Spinal cord (tissue), 10 donors: ENCODE data around the gene KDM5C. TPM values are rescaled to one million over a fixed set of nuclear protein-coding genes. Genes with fewer than 3 reads are reported as not detected.

Experiments
- DNase-seq, 6 donors: peaks; one replicate each; pipeline versions ENCODE4 v3.0.0 to v3.0.0-alpha.2; 2013 to 2015; ENCODE audit warnings: low spot score in 6 of 6, low read depth in 4 of 6
- H3K27ac ChIP-seq: one replicate; pipeline ENCODE4 v1.5.1; 2013; ENCODE audit warnings: low read depth, low read length, control low read depth
- H3K27me3 ChIP-seq: one replicate; pipeline ENCODE4 v1.6.1; 2013; ENCODE audit warnings: low read length; ENCODE audit not compliant: control insufficient read depth, insufficient read depth
- H3K36me3 ChIP-seq: one replicate; pipeline ENCODE4 v1.6.1; 2013; ENCODE audit warnings: low read length; ENCODE audit not compliant: control insufficient read depth, insufficient read depth
- H3K4me1 ChIP-seq: one replicate; pipeline ENCODE4 v1.6.1; 2013; ENCODE audit warnings: low read length; ENCODE audit not compliant: control insufficient read depth, insufficient read depth
- H3K4me3 ChIP-seq: one replicate; pipeline ENCODE4 v1.5.1; 2013; ENCODE audit warnings: low read depth, low read length, control low read depth
- H3K9me3 ChIP-seq: one replicate; pipeline ENCODE4 v1.6.1; 2013; ENCODE audit warnings: low read length; ENCODE audit not compliant: control insufficient read depth, insufficient read depth
- WGBS: methylation state at CpG from one replicate; pipeline ENCODE4 v1.1.5; 2013; ENCODE audit warnings: missing lambda C conversion rate; ENCODE audit not compliant: insufficient coverage; 5-methylcytosine and 5-hydroxymethylcytosine counted together
- polyA plus RNA-seq, 2 donors: library from polyadenylated mRNA; unstranded; fragments of 120-200 nt; gene quantifications; one replicate each; pipeline ENCODE4 v1.2.1, GENCODE V29; 2013; ENCODE audit not compliant: insufficient read length in 2 of 2
- total RNA-seq, 2 donors: library from RNA; depleted of rRNA in 1 of 2; stranded (reverse); fragments of 120-200 nt in 1 of 2; fragments of >200 nt in 1 of 2; gene quantifications; one replicate each; pipeline versions ENCODE4 v1.2.3 to v1.2.4, GENCODE V29; 2013 to 2014
- donor health status: healthy.

Gene KDM5C
- total and polyA plus RNA-seq, 4 donors = 60.2 to 82.4 (median 72.9) TPM

DNA sequence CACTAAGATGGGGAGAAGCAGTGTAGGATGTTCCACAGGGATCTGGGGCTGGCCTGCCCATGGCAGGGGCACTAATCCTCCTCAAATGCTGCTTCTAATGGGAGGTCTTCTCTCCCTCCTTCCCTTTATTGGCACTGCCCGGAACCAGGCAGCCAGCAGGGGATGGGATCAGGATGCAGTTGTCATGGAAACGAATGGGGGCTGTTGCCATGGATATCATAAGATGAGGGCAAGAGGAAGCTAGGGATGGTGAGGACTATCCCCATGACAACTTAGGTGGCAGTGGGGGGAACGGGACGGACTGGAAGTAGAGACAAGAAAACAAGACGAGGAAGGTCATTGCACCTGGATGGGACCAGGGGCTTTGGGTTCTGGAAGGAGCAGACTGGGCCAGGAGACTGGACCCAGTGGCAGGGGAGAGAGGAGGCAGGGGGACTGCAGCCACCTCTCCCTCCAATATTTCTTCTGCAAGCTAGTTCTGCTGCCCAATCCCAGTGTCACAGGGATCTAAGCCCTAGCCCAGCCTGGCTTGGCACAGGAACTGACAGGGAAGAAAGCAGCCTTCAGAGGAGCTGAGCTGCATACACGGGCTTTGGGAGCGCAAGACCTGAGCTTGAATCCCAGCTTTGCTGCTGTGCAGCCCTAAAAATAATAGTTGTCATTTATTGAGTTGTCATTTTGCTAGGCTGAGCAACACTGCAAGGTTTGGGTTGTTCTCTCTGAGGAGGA is 37.3 kb upstream of the KDM5C start:
- no peaks in the 10 kb centered on the region for H3K9me3 ChIP-seq
- no peaks in the 10 kb centered on the region for H3K36me3 ChIP-seq
- peak in 3 of 6 donors; percentile 25 to 82 (median 74) for DNase-seq
- H3K4me3 ChIP-seq = no peak overlapping the region
- 41% methylated on average over 5 of the region's 7 CpGs for WGBS
- no peak overlapping the region for H3K27ac ChIP-seq
- H3K27me3 ChIP-seq = peaks cover 46% of the 10 kb centered on the region
- H3K4me1 ChIP-seq = peaks cover 24% of the 10 kb centered on the region

DNA sequence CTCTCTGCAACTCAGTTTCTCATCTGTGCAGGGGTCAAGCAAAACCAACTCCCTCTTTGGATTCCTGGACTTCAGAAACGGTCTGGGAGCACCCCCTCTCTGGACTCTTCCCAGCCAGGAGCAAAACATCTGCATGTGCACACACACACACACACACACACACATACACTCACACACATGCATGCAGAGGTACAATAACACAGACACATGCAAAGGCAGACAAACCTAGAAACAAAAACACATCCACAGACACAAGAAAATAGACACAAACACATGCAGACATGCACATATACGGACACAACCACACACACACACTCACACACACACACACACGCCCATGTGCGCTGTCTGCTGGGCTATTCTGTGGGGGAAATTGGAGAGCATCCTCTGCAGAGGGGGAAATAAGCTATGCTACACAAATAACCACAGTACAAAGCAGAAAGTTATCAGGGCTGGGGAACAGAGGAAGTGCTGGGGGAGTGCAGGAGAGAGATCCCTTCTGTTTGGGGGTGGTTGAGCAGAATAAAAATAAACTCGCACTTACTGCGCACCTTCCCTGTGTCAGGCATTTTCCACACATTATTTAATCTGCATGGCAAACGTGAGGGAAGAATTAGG is 36.5 kb upstream of the KDM5C start:
- H3K4me3 ChIP-seq = no peak overlapping the region
- H3K27ac ChIP-seq = no peak overlapping the region
- 29% methylated on average over 2 of the region's 7 CpGs for WGBS
- no peaks in the 10 kb centered on the region for H3K9me3 ChIP-seq
- peaks cover 47% of the 10 kb centered on the region for H3K27me3 ChIP-seq
- DNase-seq = peak in 2 of 6 donors; percentile 16 to 36
- peaks cover 33% of the 10 kb centered on the region for H3K4me1 ChIP-seq
- H3K36me3 ChIP-seq = no peaks in the 10 kb centered on the region

DNA sequence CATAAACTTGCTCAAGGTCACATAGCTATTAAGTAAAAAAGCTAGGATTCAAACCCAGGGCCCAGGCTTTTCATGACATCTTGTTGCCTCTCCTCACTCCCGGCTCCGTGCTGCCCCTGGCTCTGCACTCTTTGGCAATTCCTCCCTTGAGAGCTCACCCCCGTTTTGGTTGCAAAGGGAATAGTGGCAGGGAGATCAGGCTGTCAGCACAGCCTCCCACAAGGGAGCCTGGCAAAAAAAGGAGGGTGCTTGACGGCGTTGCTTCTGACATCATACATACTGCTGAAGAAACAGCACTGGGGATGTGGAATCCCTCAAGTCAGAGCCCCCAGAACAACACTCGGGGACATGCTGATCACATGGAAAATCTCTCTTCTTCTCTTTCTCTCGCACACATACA is 35.8 kb upstream of the KDM5C start:
- Histone ChIP-seq H3K27me3 (peaks cover 48% of the 10 kb centered on the region), H3K36me3 (peaks cover under 1% of the 10 kb centered on the region), H3K9me3 (no peaks in the 10 kb centered on the region), H3K4me3 (no peak overlapping the region), H3K27ac (no peak overlapping the region), H3K4me1 (peaks cover 33% of the 10 kb centered on the region)
- WGBS = 52% methylated on average over 5 of the region's 7 CpGs
- no peak for DNase-seq

DNA sequence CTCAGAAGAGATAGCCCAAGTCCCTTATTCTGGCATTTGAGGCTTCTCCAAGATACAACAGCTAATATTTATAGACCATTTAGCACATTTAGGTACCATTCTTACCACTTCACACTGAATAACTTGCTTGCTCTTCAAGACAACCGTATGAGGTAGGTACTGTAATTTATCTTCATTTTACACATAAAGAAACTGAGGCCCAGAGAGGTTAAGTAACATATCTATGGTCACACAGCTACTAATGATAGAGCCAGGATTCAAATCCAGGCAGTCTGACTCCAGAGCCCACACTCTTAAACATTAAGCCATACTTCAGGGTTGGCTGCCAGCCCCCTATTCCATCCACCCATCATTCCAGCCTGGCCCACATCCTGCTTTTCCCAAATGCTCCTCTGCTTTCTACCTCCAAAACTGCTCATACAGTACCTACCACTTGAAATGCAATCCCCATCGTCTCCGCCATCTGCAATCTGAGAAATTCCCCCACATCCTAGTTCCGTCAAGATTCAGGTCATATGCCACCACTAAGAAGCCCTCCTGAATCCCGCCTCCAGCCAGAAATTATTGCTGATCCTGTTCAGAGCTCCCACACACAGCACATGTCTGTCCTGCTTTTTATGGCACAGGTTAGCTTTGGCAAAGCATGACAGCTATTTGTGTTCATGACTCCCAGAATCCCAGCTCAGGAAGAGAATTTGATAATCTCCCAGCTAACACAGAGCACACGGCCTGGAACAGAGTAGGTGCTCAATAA is 32.8 kb upstream of the KDM5C start:
- H3K27me3 ChIP-seq = peaks cover 42% of the 10 kb centered on the region

DNA sequence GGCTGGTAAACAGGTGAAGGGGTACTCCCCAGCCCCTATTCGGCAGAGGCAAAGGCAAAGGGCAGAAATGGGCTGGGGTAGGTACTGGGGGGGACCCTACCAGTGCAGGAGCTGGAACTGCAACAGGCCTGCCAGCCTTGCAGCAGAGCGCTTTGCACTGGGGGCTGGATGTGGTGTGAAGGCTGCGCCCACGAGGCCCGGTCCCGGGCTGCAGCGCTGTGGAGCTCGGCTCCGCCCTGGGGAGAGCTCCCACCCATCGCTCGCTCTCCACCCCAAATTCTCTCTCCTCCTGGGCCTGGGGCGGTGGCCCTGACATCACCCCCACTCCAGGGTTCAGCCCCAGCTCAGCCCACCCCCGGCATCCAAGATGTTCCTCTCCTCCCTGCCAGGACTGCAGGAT is 32.2 kb upstream of the KDM5C start:
- WGBS = 72% methylated on average over 8 of the region's 13 CpGs
- Histone ChIP-seq H3K27ac (no peak overlapping the region), H3K4me1 (peaks cover 25% of the 10 kb centered on the region), H3K9me3 (no peaks in the 10 kb centered on the region), H3K36me3 (peaks cover 8% of the 10 kb centered on the region), H3K27me3 (peaks cover 37% of the 10 kb centered on the region), H3K4me3 (no peak overlapping the region)
- no peak for DNase-seq

More for the DNA sequence above, 32.8 kb upstream of the KDM5C start:
- Histone ChIP-seq H3K4me1 (peaks cover 32% of the 10 kb centered on the region), H3K9me3 (no peaks in the 10 kb centered on the region), H3K4me3 (no peak overlapping the region), H3K36me3 (peaks cover 8% of the 10 kb centered on the region), H3K27ac (no peak overlapping the region)
- WGBS = 85% methylated on average over 4 of the region's 6 CpGs
- no peak for DNase-seq

DNA sequence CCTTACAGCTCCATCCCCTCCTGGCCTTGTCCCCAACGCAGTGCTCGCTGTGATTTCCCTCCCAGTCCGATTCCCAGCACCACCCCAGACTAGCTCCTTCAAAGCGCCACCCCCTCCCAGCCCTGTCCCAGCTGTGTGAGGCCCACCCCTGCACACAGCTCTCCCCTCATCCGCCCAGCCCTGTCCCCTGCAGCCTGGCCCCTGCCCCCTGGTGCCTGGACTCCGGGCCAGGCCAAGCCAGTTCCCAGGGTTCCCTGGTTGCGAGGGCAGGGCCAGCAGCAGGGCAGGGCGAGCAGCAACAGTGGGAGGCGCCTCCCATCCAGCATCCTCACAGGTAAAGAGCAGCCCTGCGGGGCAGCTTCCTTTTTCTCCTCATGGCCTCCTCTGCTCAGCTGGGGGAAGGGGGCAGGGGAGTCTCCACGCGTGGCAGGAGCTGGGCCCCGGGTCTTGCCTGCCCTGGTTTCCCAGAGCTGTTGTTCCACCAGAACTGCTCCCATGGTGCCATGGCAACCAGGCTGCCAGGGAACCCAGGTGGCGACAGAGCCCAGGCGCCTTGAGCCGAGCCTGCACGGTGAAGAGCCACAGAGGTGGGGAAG is 31.5 kb upstream of the KDM5C start:
- Histone ChIP-seq H3K27me3 (peaks cover 32% of the 10 kb centered on the region), H3K4me3 (no peak overlapping the region), H3K4me1 (peaks cover 21% of the 10 kb centered on the region), H3K36me3 (peaks cover 8% of the 10 kb centered on the region), H3K27ac (no peak overlapping the region), H3K9me3 (no peaks in the 10 kb centered on the region)
- WGBS = 30% methylated on average over 17 of the region's 17 CpGs
- DNase-seq = peak in 1 of 6 donors; percentile 23

DNA sequence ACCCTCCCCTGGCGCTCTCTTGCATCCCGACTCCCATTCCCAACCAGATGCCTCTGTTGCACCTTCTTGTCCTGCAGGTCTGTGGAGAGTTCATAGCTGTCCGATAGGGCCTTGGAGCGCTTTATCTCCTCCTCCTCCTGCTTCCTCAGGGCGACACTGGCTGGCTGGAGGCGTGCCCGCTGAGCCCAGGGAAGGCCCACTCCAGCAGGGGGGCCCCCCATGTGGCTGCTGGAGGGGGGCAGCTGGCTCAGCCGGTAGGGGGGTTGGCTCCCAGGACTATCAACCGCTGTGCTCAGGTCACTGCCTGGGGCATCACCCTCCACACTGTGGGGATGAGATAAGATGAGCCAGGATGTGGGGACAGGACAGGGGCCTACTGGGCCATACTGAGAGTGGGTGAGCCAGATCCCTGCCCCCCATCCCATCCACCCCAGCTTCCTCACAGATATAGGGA is 30.8 kb upstream of the KDM5C start:
- Histone ChIP-seq H3K4me1 (peaks cover 16% of the 10 kb centered on the region), H3K27me3 (peaks cover 32% of the 10 kb centered on the region), H3K36me3 (peaks cover 11% of the 10 kb centered on the region), H3K27ac (no peak overlapping the region), H3K4me3 (no peak overlapping the region), H3K9me3 (no peaks in the 10 kb centered on the region)
- WGBS = 66% methylated on average over 6 of the region's 9 CpGs
- no peak for DNase-seq

DNA sequence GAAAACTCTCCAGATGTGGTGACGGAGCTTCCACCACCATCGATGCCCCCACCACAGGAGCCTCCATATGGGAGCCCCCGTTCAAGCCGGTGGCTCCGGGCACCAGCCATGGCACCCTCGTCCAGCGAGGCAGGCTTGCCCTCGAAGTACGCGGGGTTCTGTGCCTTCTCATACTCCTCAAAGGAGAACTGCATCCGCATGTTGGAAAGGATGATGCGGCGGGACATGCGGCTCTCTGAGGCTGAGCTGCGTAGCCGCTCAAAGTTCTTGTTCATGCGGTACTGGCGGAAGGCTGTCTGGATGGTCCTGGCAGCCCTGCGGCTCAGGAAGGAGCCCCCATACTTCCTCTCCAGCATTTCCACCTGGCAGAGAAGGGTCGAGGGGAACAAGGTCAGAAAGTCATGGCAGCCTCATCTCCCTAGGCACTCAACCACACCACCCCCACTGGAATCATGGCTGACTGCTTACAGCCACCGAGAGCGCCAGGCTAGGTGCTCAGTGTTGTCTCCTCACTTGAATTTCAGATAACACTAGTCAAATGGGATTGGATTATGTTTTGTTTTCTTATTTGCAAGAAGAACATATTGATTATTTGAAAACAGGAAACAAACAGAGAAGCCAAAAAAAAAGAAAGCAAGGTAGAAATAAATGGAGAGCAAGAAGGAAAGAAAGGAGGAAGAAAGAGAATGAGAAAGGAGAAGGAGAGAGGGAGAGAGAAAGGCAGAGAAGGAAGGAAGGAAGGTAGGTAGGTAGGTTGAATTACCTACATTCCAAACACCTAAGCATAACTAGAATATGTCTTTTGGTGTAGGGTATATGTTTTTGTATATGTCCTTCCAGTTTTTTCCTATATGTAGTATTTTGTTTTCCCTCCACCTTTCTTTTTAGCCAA is 29.8 kb upstream of the KDM5C start:
- Histone ChIP-seq H3K4me3 (no peak overlapping the region), H3K4me1 (peaks cover 16% of the 10 kb centered on the region), H3K27ac (no peak overlapping the region), H3K9me3 (no peaks in the 10 kb centered on the region), H3K36me3 (peaks cover 18% of the 10 kb centered on the region), H3K27me3 (peaks cover 33% of the 10 kb centered on the region)
- no peak for DNase-seq
- 82% methylated on average over 18 of the region's 22 CpGs for WGBS
